ENCODE results near the gene SP2.

Gene SP2

DNA sequence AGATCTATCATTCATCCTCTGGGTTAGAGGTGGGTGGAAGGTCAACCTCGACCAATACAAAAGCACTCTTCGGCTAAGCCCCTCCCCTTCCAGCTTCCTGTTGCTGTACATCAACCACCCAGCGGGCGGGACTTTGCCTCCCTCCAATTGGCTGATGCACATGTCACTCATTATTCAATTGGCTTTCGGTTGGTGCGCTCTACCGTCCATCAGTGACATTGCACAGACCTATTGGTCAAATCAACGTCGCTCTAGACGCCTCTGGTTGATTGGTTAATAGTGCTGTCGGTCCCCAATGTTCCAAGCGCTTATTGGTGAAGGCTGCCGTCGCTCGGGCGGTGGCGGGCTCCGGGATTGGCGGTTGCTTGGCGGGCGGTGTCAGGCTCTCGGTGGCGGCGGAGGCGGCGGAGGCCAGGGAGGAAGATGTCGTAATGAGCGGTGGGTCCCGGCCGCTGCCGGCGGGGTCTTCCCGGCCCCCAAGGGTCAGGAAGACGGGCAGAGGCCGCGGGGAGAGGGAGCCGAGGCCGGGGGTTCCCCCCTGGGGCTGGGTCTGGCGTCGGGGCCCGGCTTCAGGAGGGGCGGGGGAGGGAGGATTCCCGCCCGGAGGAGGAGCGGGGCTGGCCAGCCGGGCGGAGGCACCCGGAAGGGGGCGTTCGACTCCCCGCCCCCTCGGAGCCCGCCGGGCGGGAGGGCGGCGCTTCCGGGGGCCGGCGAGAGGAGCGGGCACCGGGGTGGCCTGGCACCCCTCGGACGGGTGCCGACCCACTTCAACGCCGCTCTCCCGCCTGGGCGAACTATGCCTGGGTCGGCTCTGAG lies at the start of gene SP2:
Gene SP2 (plus strand): TSS at position 381 of the 816 bp plus-strand sequence. CDS start 51 bp downstream, at position 432.
- peak; percentile 91 for TF ChIP-seq POLR2A (IDR thresholded peaks at IDR 0.05; ENCODE audit: low read depth, low read length)
- peak; percentile 99 for DNase-seq (ENCODE audit: insufficient read length, low spot score)
- FAIRE-seq = peak; percentile 95

DNA sequence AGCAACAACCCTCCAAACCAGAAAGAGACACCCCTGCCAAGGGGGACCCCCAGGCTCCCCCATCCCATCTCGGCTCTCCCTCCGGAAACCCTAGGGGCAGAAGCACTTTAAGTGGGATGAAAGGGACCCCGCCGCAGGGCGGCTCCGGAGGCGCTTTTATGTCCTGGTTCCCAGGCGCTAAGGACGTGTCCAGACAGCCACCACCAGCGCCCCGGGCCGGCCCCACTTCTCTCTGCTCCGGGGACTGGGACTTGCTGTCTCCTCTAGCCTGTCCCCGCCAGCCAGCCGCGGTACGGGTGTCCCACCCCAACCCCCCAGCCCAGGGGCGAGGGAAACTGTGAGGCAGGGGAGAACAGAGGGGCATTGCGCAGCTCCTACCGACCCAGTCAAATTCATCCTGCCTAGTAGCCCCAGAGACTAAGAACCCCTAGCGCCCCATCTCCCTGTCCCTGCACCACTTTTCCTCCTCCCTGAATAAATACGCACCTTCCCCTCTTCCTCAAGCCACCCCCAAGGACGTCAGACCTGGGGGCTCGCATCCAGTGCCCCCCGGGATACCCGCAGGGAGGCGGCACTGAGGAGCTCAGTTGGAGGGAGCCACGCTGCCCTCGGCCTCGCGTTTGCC lies 49.2 kb upstream of the SP2 start:
- TF ChIP-seq POLR2A (IDR thresholded peaks at IDR 0.05; ENCODE audit: low read depth, low read length) = no peak
- DNase-seq (ENCODE audit: insufficient read length, low spot score) (no peak), FAIRE-seq (no peak)

DNA sequence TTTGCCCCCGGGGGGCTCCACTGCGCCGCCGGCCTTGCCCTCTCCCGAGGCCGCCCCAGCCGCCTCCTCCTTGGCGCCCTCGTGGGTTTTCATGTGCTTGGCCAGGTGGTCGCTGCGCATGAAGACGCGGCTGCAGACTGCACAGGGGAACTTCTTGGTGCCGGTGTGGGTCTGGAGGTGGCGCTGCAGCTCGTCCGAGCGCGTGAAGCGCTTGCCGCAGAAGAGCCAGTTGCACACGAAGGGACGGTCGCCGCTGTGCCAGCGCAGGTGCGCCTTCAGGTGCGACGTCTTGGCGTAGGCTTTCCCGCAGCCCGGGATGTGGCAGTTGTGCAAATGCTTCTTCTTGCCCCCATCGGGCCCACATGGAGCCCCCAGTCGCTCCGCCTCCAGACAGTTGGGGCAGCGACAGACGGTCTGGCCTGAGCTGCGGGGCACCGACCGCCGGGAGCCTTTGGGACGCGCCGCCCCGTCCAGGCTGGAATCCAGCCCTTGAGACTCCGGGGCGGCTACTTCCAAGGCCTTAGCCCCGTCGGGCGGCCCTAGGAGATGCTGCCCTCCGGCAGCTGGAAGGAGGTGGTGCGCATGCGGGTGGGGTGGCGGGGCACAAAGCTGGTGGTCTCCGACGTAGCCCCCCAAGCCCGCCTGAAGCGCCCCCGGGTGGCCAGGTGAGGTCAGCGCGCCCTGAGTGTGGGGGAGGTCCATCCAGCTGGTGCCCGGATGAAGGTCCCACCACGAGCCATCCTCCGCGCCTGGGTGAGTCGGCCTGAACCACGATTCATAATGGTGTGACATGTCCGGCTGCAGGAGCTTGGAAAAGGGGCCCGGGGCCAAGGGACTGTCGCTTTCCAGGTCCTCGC lies 48.5 kb upstream of the SP2 start:
- FAIRE-seq (no peak), DNase-seq (ENCODE audit: insufficient read length, low spot score) (no peak)
- TF ChIP-seq POLR2A (IDR thresholded peaks at IDR 0.05; ENCODE audit: low read depth, low read length) = no peak

DNA sequence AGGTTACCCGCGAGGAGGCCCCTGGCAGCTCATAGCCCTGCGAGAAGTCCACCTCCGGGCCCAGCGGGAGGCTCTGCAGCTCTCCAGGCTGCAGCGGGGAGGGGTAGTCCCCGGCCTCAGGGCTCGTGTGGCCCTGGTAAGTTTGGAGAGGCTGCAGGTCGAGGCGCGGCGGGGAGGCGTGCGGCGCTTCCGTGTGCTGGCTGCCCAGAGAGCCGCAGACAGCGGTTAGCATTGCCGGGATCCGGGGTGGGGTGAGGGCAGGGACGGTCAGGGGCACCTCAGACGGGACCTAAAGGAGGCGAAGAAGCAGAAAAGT lies 47.9 kb upstream of the SP2 start:
- DNase-seq (ENCODE audit: insufficient read length, low spot score) (no peak), FAIRE-seq (no peak)
- TF ChIP-seq POLR2A (IDR thresholded peaks at IDR 0.05; ENCODE audit: low read depth, low read length) = no peak

DNA sequence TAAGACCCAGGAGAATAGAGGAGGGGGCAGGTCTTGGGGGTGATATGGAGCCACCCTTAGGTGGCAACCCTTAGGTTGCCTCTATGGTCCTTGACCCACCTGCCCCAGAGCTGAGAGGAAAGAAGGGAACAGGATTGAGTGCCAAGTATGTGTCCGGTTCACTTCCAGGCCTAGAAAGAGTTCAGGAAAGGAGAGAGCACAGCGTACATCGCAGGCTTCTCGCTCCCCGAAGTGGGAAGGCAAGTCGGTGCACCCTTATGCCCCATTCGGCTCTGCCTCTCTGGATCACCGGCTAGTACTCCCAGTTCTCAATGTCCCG lies 45.7 kb upstream of the SP2 start:
- FAIRE-seq (no peak), DNase-seq (ENCODE audit: insufficient read length, low spot score) (no peak)
- no peak for TF ChIP-seq POLR2A (IDR thresholded peaks at IDR 0.05; ENCODE audit: low read depth, low read length)

DNA sequence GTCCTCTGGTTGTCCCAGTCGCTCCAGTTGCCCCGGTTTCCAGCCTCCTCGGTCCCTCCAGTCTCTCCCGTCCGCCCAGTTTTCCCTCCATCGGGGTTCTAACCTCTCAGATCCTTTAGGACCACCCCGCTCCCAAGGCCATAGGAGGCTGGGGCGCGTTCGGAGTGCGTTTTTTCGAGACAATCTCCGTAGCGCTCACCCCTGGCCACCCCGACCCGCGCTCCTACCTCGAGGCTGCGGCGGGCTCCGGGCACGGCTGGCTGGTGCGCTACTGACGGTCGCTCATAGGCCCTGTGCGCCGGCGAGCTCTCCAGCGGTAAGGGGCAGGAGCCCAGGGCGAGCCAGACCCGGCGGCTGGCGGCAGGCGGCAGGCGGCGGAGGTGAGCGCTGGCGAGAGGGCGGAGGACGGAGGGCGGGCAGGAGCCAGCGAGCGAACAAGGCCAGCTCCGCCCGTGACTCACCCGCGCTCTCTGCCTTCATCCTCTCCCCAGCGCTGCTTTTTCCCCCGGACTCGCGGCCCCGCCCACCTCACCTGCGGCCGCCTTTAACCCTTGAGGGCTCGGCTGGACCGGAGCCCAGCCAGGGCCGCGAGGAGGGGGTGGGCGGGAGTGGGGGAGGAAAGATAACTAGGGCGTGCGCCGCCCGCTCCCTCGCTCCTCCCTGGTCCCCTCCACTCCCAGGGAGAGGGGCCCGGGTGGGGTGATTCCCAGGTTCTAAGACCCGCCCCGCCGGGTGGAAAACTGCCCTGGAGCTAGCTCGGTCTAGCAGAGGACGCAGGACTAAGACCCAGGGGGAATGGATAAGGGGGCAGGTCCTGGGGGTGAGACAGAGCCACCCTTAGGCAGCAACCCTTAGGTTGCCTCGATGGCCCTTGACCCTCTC lies 45.1 kb upstream of the SP2 start, which contains the start of gene SP6:
Gene SP6 (minus strand): TSS at position 472 of the 882 bp plus-strand sequence. CDS start 2,734 bp downstream, outside the sequence.
- peak; percentile 98 for DNase-seq (ENCODE audit: insufficient read length, low spot score)
- FAIRE-seq = no peak
- TF ChIP-seq POLR2A (IDR thresholded peaks at IDR 0.05; ENCODE audit: low read depth, low read length) = peak; percentile 80

DNA sequence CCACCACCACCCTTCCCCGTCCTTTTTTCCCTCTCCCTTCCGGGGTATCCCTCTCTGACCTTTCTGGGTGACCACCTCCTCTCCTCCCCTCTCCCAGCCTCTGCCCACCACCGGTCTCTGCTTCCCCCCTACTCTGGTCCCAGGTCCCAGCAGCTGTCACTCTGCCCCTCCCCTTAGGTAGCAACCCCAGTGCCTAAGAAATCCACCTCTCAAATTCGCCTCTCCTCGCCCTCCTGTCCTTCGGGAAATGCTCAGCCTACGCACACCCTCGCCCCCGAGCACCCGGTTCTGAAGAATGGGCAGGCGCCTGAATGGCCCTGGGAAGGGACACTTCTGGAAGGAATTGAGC lies 44.3 kb upstream of the SP2 start:
- no peak for FAIRE-seq
- TF ChIP-seq POLR2A (IDR thresholded peaks at IDR 0.05; ENCODE audit: low read depth, low read length) = no peak
- DNase-seq (ENCODE audit: insufficient read length, low spot score) = no peak

DNA sequence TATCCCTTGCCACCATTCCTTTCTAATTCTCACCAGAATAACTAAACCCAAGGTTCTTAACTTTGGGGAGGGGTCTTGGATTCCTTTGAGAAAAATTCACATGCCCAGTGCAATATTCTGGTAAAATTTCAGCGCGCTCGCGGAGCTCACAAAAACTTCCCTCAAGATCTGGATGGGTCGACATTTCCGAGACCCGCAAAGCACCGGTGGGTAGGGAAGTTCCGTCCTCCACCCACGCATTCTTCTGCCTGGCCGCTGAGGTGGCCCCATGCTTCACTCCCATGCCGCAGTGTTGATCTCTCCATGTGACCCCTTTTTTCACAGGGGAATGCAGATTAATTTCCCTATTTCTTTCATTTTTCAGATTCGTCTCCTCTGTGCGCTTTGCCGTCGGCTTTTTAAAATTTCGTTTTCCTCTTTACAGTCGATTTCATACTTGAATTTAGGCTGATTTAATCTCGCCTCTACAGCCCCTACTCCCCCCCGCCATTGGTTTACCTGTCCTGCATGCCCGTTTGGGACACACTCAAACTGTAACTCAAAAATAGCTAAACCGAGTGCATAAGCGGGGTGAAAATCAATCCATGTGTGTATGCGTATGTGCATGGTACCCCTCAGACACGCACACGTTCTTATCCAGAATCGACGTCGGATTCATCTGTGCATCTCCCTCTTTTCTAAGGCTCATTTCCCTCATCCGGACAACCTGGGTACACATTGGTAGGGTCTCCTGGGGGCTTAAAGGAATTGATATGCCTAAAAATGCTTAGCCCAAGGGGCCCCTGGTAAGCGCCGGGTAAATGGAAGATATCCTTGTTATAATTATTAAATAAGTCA lies 43.7 kb upstream of the SP2 start:
- FAIRE-seq = no peak
- DNase-seq (ENCODE audit: insufficient read length, low spot score) = no peak
- no peak for TF ChIP-seq POLR2A (IDR thresholded peaks at IDR 0.05; ENCODE audit: low read depth, low read length)

DNA sequence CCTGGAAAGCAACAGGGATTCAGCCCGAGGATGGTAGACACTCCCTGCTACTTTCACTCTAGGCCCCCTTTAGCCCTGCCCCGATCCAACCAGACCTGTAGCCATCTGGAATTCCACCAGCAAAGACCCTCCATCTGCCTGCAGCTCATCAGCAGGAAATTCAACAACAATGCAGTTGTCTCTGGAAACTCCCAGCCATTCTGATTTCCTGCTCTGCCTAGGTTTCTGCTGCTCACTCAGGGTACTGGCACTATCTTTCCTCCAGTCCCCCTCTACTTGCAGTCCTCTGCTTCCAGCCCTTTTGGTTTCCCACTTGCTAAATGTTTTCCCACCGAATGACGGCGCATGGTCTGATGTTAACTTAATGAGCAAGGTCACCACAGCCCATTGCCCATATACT lies 42.4 kb upstream of the SP2 start:
- FAIRE-seq = no peak
- TF ChIP-seq POLR2A (IDR thresholded peaks at IDR 0.05; ENCODE audit: low read depth, low read length) = no peak
- no peak for DNase-seq (ENCODE audit: insufficient read length, low spot score)

DNA sequence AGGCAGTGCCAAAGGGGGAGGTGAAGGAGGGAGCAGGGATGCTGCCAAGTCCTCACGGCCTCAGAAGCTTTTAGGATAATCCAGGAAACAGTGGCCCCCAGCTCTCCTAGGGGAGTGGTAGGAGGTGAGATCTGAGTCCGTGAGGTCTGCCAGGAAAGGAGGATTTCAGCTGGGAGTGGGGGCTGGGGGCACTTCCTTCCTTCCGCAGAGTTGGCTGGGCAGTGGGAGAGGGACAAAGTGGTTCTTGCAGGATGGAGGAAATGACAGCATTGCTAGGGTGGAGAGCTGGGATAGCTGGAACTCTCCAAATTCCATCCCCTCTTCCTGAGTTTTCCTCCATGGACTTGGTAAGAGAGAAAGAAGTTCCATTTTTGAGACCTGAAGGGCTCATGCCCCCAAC lies 40.3 kb upstream of the SP2 start:
- DNase-seq (ENCODE audit: insufficient read length, low spot score) (no peak), FAIRE-seq (no peak)
- TF ChIP-seq POLR2A (IDR thresholded peaks at IDR 0.05; ENCODE audit: low read depth, low read length) = no peak

DNA sequence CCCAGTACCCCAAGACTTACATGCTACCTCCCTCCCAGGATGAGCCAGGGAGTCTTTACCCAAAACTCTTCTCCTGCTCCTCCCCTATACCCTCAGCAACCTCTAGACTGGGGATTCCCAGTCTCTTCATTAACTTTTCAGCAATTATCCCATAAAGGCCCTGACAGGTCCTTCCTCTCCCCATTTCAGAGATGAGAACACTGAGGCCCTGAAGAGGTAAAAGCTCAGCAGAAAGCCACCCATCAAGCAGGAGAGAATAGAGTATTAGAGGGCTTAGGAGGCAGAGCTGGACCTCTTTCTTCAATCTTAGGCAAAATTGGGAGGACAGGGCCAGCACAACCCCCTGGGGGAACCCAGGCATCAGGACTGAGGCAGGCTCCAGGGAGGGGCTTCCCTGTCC lies 39.2 kb upstream of the SP2 start:
- no peak for FAIRE-seq
- DNase-seq (ENCODE audit: insufficient read length, low spot score) = no peak
- no peak for TF ChIP-seq POLR2A (IDR thresholded peaks at IDR 0.05; ENCODE audit: low read depth, low read length)

DNA sequence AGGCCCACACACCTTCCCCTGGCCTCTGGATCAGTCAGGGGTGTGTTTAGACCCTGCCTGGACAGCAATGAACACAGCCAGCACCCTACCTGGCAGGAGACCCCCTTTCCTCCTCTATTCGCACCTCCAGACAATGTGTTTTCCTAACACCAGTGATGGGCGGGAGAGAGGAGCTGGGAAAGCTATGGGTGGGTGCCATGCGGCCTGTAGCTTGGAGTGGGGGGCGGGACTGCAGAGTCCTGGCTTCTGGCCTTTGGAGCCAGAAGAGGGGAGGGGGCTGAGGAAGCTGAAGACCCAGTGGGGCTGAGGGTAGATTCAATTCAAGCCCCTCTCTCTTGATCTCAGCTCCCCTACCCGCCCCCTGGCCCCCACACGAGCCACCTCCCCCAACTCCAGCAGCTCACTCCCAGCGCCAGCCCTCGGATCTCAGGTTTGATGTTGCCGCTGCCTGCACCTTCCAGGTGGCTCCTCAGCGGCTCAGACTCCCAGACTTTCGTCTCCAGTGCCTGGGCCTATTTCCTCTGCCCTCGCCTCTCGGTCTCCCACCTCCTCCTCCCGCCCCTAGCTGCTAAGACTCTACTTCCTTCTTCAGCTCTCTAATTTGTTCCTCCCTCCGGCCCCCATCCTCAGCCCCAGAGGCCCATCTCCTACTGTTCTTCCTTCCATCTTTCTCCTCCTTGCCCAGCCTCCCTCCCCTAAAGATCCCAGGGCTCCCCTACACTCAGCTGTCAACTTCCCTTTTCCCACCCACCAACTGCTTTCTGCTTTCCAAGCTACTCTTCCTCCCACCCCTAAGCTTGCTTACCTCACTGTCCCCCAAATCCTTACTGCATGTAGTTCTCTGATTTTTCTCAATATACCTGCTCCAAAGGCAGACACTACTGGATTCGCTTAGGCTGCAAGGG lies 38.2 kb upstream of the SP2 start:
- DNase-seq (ENCODE audit: insufficient read length, low spot score) = no peak
- no peak for FAIRE-seq
- no peak for TF ChIP-seq POLR2A (IDR thresholded peaks at IDR 0.05; ENCODE audit: low read depth, low read length)
